ENCODE results near the gene INPP5J. TPM values are rescaled to one million over a fixed set of nuclear protein-coding genes. Genes with fewer than 3 reads are reported as not detected.

The INPP5J gene
- total RNA-seq, 2 donors from 2014 or later, result 13.3 to 26.4 TPM

DNA sequence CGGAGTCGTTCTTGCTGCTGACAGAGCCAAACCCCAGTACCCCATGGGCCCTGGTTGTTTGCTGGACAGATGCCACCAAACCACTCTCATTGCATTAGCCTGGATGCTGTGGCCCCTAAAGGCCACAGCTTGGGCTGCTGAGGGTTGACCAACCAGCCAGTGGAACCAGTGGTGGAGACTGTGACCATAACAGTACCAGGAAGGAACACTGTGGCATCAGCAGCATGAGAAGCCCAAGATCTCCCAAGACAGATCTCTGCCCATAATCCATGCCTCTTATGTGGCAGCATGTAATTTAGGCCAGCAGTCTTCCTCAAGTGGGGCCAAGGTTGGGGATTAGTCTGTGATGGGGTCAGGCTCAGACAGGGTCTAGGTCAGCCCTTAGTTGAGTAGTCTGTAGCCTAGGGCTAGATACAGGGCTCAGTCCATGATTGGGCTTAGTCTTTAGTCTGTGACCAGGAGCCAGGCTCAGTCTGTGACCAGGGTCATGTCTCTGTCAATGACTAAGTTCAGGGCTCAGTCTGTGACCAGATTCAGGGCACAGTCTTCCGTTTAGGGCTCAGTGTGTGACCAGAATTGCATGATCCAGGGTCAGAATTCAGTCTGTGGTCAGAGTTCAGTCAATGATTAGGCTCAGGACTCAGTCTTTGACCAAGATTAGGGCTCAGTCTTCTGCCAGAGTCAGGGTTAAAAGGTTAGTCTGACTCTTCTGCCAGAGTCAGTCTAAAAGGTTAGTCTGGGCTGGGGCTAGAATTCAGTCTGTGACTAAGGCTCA is 4.5 kb upstream of the INPP5J start:
- intact Hi-C loops (cut with DNase I), result no loop called here
- no peak for DNase-seq
- peak in 1 of 2 donors; percentile 3 for ATAC-seq

DNA sequence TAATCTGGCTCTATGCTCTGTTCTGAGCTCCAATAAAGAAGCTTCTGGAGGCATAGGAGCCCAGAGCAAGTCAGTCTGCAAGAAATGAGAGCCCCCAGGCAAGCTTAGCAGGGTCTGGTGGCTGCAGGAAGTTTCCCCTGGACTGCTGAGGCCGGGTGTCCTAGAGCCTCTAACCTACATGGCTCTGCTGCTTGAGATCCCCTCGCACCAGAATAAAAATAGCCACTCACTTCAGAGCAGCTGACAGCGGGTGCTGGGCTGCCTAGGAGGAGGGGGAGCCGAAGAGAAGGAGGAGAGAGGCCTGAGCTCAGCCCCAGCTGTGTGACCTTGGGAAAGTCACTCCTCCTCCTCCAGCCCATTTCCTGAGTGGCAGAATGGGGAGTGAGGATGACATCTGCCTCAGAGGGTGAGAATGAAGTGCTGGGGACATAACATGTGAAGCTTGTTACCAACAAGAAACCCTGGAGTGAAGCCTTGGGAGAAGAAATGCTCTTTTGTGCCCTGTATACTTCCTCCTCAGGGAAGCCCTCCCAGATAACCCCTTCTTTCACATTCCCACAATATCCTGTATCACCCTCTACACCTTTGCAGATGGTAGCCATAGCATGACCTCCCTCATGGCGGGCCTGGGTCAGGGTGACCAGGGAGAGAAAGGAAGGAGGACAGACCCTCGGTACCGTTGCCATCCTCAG is 3.6 kb upstream of the INPP5J start:
- DNase-seq, result no peak
- peak; percentile 79 to 82 for ATAC-seq
- intact Hi-C loops (cut with DNase I), result no loop called here

DNA sequence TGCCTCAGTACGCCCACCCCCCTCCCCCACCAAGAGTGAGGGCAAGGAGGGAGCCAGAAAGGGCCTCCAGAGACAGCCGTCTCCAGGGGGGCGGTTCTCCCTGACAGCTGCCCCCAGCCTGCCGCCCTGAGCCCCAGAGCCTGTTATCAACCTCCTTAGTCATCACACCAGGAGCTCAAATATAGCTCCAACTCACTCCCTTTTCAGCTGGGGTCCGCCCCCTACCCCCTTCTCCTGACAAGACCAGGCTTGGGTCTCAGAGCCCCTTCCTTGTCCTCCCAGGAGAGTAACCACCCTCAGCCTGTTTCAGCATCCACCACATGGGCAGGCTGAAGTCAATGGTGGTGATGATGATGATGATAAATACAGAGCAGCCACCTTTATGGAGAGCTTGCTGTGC is 2.5 kb upstream of the INPP5J start:
- DNase-seq (no peak), ATAC-seq (peak in 1 of 2 donors; percentile 19)
- intact Hi-C loops (cut with DNase I), result no loop called here

DNA sequence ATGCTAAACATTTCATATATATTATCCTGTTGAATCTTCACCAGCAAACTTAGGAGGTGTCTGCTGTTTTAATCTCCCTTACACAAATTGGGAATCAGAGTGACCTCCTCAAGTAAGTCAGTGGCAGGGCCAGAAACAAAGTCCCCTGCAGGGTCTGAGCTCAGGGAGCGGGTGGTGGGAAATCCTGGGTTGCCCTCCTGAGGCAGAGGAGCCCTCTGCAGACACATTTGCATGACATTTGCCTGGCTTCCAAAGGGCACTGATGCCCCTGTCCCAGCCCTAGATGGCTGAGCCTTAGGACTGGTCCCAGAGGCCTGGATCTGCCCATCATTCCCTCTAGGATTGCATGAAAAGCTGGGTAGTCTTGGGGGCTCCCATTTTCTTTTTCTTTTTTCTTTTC is 2.1 kb upstream of the INPP5J start:
- intact Hi-C loops (cut with DNase I), result no loop called here
- ATAC-seq (no peak), DNase-seq (no peak)

DNA sequence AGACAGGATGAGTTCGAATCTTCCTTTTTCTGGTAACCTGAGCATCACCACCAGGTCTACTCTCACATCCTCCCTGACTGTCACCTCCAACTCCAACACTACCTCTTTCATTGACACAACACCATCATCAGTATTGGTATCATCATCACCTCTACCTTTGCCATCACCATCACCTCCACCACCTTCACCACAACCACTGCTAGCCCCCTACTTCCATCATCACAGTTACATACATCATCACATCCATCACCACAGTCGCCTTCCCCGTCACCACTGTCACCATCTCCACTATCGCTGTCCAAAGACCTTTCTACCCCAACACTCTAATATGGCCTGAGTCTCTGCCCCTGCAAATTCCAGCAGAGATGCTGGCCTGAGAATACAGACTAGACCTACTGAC is 1.4 kb upstream of the INPP5J start:
- intact Hi-C loops (cut with DNase I), result no loop called here
- DNase-seq, result no peak
- no peak for ATAC-seq

DNA sequence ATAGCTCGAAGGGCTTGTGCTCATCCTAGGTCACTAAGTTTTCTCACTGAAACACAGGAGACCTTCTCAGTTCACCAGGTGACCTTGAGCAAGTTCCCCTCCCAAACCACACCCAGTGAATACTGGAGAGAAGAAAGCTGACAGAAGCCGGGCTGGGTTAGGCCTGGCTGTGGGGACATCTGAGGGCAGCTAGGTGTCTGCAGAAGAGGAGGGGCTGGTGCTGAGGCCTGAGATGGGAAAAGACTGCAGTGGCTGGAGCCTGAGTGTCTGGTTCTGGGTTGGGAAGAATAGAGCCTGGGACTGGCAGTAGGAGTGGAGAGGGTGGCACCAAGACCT is 602 bp upstream of the INPP5J start:
- ATAC-seq (peak; percentile 25 to 77), DNase-seq (no peak)
- intact Hi-C loops (cut with DNase I), result no loop called here

DNA sequence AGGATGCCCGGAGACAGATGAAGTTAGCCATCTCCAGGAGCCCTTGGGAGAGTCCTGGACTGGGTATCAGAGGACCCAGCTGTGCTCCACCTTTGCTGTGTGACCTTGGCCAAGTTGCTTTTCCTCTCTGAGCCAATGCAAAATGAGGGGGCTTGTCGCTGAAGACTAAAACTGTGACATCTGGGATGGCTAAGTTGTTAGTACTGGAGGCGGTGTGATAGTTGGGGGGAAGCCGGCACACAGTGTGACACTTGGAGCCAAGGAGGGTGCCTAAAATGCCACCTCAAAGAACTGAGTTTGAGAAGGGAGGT is 481 bp downstream of the INPP5J start:
- no peak for DNase-seq
- no peak for ATAC-seq
- intact Hi-C loops (cut with DNase I), result no loop called here

DNA sequence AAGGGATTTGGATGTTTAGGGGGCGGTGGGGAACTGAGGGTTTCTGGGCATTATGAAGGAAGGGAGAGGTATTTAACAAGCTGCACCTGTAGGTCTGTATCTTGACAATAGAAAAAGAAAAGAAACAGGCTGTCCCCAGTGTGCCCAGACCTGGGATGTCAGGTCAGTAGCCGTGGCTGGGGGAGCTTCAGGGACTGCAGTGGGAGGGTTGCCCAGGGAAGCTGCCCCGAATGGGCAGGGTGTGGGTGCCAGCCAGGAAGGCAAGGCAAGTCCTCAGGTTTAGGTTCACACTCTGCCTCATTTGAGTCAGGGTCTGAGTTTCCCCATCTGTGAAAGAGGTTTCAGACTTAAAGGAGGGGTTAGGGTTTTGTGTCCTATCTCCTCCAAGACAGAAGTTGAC is 1.5 kb downstream of the INPP5J start:
- no peak for ATAC-seq

DNA sequence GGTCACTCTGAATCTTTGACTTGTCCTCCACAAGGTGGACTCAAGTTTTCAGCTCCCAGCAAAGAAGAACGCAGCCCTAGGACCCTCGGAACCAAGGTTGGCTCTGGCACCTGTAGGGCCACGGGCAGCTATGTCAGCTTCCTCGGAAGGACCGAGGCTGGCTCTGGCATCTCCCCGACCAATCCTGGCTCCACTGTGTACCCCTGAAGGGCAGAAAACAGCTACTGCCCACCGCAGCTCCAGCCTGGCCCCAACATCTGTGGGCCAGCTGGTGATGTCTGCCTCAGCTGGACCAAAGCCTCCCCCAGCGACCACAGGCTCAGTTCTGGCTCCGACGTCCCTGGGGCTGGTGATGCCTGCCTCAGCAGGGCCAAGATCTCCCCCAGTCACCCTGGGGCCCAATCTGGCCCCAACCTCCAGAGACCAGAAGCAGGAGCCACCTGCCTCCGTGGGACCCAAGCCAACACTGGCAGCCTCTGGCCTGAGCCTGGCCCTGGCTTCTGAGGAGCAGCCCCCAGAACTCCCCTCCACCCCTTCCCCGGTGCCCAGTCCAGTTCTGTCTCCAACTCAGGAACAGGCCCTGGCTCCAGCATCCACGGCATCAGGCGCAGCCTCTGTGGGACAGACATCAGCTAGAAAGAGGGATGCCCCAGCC is 2.2 kb downstream of the INPP5J start:
- intact Hi-C loops (cut with DNase I), result no loop called here
- DNase-seq, result no peak
- no peak for ATAC-seq

More for the DNA sequence above, 1.5 kb downstream of the INPP5J start:
- DNase-seq, result no peak
- intact Hi-C loops (cut with DNase I), result no loop called here

DNA sequence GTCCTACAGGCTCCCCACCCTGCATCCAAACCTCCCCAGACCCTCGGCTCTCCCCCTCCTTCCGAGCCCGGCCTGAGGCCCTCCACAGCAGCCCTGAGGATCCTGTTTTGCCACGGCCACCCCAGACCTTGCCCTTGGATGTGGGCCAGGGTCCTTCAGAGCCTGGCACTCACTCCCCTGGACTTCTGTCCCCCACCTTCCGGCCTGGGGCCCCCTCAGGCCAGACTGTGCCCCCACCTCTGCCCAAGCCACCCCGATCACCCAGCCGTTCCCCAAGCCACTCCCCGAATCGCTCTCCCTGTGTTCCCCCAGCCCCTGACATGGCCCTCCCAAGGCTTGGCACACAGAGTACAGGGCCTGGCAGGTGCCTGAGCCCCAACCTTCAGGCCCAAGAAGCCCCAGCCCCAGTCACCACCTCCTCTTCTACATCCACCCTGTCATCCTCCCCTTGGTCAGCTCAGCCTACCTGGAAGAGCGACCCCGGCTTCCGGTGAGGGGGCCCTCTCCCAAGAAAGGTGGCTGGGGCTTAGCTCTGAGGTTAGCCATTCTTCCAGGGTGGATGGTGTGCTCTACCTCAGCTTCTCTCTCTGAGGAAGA is 2.9 kb downstream of the INPP5J start:
- no peak for ATAC-seq
- intact Hi-C loops (cut with DNase I), result no loop called here
- DNase-seq, result no peak

DNA sequence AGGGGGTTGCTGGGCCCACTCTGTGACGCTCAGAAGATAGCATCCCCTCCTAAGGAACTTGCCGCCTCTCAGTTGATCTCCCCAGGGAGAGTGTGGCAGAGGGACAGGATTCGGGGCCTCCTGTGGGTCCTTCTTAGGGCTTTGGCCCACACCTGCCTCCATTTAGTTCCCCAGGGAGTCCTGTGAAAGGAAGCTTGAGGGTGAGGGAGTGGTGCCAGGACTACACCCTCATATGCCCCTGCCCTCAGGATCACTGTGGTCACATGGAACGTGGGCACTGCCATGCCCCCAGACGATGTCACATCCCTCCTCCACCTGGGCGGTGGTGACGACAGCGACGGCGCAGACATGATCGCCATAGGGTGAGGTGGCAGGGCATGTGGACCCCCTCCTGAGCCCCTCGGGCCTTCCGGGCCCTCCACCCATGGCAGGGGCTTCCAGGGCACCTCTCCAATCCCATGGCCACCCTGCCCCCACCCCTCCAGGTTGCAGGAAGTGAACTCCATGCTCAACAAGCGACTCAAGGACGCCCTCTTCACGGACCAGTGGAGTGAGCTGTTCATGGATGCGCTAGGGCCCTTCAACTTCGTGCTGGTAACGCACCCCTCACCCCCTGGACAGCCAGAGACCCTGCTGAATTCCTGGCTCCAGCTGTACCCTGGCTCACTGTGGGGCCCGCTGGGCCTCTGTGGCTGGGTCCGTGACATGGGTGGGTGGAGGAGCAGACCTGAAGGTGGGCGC is 3.5 kb downstream of the INPP5J start:
- no peak for ATAC-seq
- intact Hi-C loops (cut with DNase I), result no loop called here
- DNase-seq, result no peak

DNA sequence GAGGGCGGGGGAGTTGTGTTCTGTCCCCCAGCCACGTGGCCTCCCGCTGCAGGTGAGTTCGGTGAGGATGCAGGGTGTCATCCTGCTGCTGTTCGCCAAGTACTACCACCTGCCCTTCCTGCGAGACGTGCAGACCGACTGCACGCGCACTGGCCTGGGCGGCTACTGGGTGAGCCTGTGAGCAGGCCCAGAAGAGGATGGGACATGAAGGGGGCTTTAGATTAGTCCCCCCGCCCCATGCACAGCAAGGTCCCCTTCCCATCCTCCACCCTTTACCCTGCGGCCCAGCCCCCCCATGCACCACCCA is 4.1 kb downstream of the INPP5J start:
- DNase-seq (no peak), ATAC-seq (no peak)
- intact Hi-C loops (cut with DNase I), result no loop called here

DNA sequence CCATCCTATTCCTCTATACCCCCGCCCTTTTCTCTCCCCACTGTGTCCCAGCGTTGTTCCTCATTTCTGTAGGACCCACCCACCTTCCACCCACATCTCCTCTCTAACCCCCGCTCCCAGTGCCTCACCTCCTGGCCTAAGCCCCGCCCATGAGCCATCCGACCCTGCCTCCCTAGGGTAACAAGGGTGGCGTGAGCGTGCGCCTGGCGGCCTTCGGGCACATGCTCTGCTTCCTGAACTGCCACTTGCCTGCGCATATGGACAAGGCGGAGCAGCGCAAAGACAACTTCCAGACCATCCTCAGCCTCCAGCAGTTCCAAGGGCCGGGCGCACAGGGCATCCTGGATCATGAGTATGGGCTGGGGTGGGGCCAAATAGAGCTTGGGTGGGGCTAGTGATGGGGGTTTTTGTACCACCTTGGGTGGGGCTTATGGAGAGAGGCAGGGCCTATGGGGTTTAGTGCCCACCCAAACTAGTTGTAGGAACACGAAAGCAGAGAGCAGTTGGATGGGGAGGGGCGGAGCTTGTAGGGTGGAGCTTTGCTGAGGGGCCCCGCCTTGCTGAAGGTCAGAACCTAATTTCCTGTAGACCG is 4.5 kb downstream of the INPP5J start:
- intact Hi-C loops (cut with DNase I), result no loop called here
- DNase-seq (no peak), ATAC-seq (no peak)

DNA sequence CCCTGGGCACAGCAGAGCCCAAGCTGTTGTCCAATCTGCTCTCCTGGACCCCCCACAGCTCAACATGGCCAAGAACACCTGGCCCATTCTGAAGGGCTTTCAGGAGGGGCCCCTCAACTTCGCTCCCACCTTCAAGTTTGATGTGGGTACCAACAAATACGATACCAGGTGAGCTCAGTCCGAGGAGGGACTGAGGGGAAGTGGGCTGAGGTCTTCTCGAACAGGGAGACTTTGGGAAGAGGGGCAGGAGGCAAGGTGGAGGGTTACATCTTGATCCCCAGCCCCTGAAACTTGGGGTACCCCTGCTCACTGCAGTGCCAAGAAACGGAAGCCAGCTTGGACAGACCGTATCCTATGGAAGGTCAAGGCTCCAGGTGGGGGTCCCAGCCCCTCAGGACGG is 5.4 kb downstream of the INPP5J start:
- intact Hi-C loops (cut with DNase I), result no loop called here
- DNase-seq (no peak), ATAC-seq (no peak)

DNA sequence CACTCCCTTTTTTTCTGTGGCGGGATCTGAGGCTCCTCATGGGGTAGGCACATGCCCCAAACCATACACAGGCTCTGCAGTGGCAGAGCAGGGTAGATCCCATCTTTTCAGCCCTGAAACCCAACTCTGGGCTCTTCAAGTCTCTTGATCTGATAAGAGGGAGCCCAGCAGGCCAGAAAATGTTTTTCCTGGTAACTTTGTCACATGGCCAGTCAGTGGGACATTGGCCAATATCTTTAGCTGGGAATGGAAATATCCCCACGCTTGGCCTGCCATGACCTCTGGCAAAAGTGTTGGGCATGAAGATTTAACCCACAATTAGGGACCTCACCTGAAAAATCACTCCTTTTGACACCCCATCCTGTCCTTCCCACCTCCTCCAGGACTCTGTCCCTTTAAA is 8.1 kb downstream of the INPP5J start:
- DNase-seq, result no peak
- intact Hi-C loops (cut with DNase I), result no loop called here
- ATAC-seq, result no peak

DNA sequence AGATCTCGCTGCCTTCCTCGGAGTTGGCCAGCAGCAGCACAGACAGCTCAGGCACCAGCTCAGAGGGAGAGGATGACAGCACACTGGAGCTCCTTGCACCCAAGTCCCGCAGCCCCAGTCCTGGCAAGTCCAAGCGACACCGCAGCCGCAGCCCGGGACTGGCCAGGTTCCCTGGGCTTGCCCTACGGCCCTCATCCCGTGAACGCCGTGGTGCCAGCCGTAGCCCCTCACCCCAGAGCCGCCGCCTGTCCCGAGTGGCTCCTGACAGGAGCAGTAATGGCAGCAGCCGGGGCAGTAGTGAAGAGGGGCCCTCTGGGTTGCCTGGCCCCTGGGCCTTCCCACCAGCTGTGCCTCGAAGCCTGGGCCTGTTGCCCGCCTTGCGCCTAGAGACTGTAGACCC is 11.1 kb downstream of the INPP5J start:
- no peak for ATAC-seq
- intact Hi-C loops (cut with DNase I), result no loop called here
- no peak for DNase-seq

DNA sequence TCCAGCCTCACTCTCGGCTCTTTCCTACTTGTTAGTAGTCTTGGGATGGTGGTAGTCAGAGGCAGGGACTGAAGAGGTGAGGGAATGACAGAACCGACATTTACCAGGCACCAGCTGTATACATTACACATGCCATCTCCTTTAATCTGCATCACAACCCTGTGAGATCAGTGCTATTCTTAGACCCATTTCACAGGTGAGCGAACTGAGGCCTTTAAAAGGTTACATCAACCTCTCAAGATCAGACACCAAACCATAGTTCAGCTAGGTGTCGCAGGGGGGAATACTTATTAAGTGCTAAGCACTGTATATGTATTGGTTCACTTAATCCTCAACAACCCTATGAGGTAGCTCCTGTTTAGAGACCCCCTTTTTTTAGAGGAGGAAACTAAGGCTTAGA is 11.9 kb downstream of the INPP5J start:
- DNase-seq (no peak), ATAC-seq (no peak)
- intact Hi-C loops (cut with DNase I), result no loop called here

DNA sequence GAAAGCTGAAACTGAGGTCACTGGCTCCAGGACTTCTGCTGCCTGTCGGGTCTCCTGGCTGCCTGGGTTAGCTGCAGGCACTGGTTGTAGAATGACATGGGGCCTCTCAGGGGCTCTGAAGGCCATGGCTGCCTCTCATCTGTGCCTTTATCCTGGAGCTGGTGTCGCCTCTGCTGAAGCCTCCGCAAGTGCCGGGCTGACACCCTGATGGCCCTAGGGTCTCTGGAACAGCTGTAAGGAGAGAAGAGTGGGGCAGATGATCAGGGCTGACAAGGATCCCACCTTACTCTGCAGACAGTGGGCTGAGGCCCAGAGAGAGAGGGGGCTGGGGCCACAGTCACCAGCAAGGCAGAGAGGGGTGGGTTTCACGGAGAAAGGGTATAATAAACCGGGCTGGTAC is 12.9 kb downstream of the INPP5J start:
- ATAC-seq (no peak), DNase-seq (no peak)
- intact Hi-C loops (cut with DNase I), result no loop called here

DNA sequence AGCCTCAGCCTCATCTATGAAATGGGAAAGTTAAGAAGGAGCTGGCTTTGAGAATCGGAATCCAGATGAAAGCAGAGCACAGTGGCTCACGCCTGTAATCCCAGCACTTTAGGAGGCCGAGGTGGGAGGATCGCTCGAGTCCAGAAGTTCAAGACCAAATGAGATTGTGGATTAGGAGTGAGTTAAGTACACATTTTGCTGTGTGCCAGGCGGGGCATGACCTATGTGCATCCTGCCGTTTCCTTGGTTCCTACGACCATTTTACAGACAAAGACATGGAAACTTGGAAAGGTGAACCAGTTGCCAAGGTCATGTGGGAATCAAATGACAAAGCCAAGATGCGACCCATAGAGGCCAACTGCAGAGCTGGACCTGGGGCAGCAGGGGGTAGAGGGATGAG is 13.4 kb downstream of the INPP5J start:
- intact Hi-C loops (cut with DNase I), result no loop called here
- no peak for DNase-seq
- ATAC-seq, result no peak

DNA sequence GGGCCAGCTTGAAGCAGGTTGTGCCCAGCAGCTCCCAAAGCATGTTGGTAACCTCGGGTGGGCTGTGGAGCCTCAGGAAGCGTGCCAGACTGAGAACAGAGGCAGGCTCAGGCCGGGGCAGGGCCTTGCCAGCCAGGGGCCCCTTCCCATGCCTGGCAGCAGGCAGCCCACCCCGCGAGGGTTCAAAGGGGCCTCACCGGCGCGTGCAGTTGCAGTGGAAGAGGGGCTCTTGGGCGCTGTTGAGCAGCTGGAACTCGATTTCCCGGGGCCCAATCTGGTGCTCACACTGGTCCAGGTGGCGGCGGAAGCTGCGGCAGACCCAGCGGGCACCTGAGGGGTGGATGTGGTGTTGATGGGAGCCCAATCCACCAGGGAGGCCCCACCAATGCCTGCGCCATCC is 13.9 kb downstream of the INPP5J start:
- ATAC-seq (no peak), DNase-seq (no peak)
- intact Hi-C loops (cut with DNase I), result no loop called here
